Lower leg skin (tissue), 3 donors: Measurements from ENCODE around the gene DDX39A.

ENCODE experiments used
- POLR2A ChIP-seq, 2 donors: fragments of 450-650 bp; IDR thresholded peaks; one replicate each; pipeline ENCODE4 v1.6.1; 2016 to 2017; ENCODE audit warnings: antibody characterized with exemption in 2 of 2, mild to moderate bottlenecking in 1 of 2, moderate library complexity in 1 of 2
- TF ChIP-seq, protein P1 (sequence below), 3 donors: fragments of 450-650 bp; IDR thresholded peaks; one replicate each; pipeline ENCODE4 v1.5.1; 2016; ENCODE audit warnings: antibody characterized with exemption in 3 of 3, mild to moderate bottlenecking in 3 of 3, moderate library complexity in 2 of 3

DNA sequence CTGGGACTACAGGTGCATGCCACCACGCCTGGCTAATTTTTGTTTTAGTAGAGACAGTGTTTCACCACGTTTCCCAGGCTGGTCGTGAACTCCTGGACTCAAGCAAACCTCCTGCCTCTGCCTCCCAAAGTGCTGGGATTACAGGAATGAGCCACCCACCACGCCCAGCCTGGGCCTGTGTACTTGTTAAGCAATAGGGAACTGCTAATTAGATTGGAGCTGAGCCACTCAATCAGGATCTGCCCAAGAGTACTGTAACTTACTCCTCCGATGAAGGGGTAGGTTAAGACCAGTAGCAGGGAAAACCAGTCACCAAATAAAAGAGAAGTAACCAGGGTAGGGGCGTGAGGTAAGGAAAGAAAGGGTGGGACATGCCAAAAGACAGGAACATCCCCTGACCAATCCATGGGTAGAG, 2.3 kb downstream of the DDX39A start:
- TF ChIP-seq, protein P1, sequence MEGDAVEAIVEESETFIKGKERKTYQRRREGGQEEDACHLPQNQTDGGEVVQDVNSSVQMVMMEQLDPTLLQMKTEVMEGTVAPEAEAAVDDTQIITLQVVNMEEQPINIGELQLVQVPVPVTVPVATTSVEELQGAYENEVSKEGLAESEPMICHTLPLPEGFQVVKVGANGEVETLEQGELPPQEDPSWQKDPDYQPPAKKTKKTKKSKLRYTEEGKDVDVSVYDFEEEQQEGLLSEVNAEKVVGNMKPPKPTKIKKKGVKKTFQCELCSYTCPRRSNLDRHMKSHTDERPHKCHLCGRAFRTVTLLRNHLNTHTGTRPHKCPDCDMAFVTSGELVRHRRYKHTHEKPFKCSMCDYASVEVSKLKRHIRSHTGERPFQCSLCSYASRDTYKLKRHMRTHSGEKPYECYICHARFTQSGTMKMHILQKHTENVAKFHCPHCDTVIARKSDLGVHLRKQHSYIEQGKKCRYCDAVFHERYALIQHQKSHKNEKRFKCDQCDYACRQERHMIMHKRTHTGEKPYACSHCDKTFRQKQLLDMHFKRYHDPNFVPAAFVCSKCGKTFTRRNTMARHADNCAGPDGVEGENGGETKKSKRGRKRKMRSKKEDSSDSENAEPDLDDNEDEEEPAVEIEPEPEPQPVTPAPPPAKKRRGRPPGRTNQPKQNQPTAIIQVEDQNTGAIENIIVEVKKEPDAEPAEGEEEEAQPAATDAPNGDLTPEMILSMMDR (IDR thresholded peaks at IDR 0.05) = no peak
- TF ChIP-seq POLR2A (IDR thresholded peaks at IDR 0.05) = no peak
